ENCODE results near the gene NID2. TPM values are rescaled to one million over a fixed set of nuclear protein-coding genes. Genes with fewer than 3 reads are reported as not detected.

Gene NID2
- total RNA-seq, 1 experiment from 2014 or later: 12.6 TPM

DNA sequence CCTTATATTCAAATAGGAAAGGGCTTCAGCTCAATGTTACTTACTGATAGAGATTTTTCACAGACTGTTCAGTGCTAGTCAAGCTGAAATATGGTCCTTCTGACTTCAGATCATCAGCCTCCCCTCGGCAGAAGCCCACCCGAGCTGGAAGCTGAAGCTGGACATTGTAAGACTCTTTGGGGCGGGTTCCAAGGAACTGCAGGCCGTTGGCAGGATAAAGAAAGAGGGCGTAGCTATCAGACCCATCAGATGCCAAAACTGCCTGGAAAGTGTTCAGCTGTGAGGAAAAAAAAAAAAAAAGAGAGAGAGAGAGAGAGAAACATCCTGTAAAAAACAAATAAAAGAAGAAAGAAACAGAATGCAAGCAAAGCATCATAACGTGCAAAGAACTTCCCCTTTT, 8.8 kb downstream of the NID2 start:
- Histone ChIP-seq H3K27me3 (replicated peaks; ENCODE audit: insufficient read depth, low read depth, low read length, poor library complexity) (no peaks in the 10 kb centered on the region), H3K9me3 (ENCODE audit: low read depth, low read length, poor library complexity, severe bottlenecking) (no peaks in the 10 kb centered on the region), H3K36me3 (ENCODE audit: insufficient read depth, low read length, poor library complexity, severe bottlenecking) (no peaks in the 10 kb centered on the region), H3K27ac (ENCODE audit: low read depth, low read length, poor library complexity, severe bottlenecking) (no peak overlapping the region), H3K4me1 (ENCODE audit: insufficient read depth, low read length, poor library complexity, severe bottlenecking) (peaks cover 28% of the 10 kb centered on the region), H3K4me3 (ENCODE audit: low read depth, low read length, poor library complexity, severe bottlenecking) (no peak overlapping the region)
- POLR2A ChIA-PET (ENCODE audit: low non-redundant PET): no interaction called here
- BruUV-seq (replicated peaks): no TSS peak
- TF ChIP-seq EZH2 (IDR thresholded peaks at IDR 0.05; ENCODE audit: borderline replicate concordance, low read depth, low read length, poor library complexity, severe bottlenecking): no peak
- TF ChIP-seq, protein P1, sequence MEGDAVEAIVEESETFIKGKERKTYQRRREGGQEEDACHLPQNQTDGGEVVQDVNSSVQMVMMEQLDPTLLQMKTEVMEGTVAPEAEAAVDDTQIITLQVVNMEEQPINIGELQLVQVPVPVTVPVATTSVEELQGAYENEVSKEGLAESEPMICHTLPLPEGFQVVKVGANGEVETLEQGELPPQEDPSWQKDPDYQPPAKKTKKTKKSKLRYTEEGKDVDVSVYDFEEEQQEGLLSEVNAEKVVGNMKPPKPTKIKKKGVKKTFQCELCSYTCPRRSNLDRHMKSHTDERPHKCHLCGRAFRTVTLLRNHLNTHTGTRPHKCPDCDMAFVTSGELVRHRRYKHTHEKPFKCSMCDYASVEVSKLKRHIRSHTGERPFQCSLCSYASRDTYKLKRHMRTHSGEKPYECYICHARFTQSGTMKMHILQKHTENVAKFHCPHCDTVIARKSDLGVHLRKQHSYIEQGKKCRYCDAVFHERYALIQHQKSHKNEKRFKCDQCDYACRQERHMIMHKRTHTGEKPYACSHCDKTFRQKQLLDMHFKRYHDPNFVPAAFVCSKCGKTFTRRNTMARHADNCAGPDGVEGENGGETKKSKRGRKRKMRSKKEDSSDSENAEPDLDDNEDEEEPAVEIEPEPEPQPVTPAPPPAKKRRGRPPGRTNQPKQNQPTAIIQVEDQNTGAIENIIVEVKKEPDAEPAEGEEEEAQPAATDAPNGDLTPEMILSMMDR (conservative IDR thresholded peaks at IDR 0.05; ENCODE audit: low read depth, low read length): no peak
- CTCF ChIA-PET: no interaction called here
- intact Hi-C loops (cut with micrococcal nuclease; ENCODE audit: unreplicated experiment): no loop called here
- DNase-seq (ENCODE audit: low spot score): no peak

DNA sequence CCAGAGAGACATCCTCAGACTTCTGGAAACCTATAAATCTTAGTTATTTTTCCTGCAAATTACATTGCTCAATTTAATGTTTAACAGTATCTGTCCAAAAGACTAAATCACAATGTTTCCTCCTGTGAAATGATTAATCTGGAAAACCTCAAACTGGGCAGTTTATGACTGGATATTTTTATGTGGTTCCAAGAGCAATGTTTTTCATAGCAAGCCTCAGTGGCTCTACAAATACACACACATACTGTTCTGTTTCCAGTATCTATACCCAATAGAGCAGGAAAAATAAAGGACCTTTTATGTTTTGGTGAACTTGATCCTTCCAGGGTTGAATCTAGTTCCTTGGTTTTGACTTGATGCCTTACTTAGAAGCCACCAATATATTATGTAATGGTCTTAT, 9.2 kb downstream of the NID2 start:
- no peak overlapping the region for H3K27ac ChIP-seq (ENCODE audit: low read depth, low read length, poor library complexity, severe bottlenecking)
- no peak for TF ChIP-seq EZH2 (IDR thresholded peaks at IDR 0.05; ENCODE audit: borderline replicate concordance, low read depth, low read length, poor library complexity, severe bottlenecking)
- no peak overlapping the region for H3K4me3 ChIP-seq (ENCODE audit: low read depth, low read length, poor library complexity, severe bottlenecking)
- CTCF ChIA-PET: no interaction called here
- no peaks in the 10 kb centered on the region for H3K36me3 ChIP-seq (ENCODE audit: insufficient read depth, low read length, poor library complexity, severe bottlenecking)
- POLR2A ChIA-PET (ENCODE audit: low non-redundant PET): no interaction called here
- BruUV-seq (replicated peaks): no TSS peak
- no peak for DNase-seq (ENCODE audit: low spot score)
- H3K4me1 ChIP-seq (ENCODE audit: insufficient read depth, low read length, poor library complexity, severe bottlenecking): peaks cover 28% of the 10 kb centered on the region
- intact Hi-C loops (cut with micrococcal nuclease; ENCODE audit: unreplicated experiment): no loop called here
- H3K27me3 ChIP-seq (replicated peaks; ENCODE audit: insufficient read depth, low read depth, low read length, poor library complexity): no peaks in the 10 kb centered on the region
- no peaks in the 10 kb centered on the region for H3K9me3 ChIP-seq (ENCODE audit: low read depth, low read length, poor library complexity, severe bottlenecking)

DNA sequence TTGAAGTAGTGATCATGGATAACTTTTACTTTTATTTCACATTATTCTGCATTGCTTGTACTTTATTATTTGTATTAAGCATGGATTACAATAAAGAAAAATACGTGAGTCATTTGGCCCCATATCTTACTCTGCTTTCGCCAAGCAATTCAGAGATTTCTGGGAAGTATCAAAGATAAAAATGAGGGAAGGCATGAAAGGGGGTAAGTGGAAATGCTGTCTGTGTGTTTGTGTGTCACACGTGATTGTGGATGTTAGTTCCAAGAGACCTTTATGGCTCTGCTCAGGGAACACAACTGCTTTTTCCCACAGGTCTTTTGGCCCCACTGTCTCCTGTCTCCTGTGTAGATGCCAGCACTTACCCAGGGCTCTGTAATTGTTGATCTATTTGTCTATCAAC, 10.5 kb downstream of the NID2 start:
- Histone ChIP-seq H3K27ac (ENCODE audit: low read depth, low read length, poor library complexity, severe bottlenecking) (no peak overlapping the region), H3K9me3 (ENCODE audit: low read depth, low read length, poor library complexity, severe bottlenecking) (no peaks in the 10 kb centered on the region), H3K27me3 (replicated peaks; ENCODE audit: insufficient read depth, low read depth, low read length, poor library complexity) (no peaks in the 10 kb centered on the region), H3K4me3 (ENCODE audit: low read depth, low read length, poor library complexity, severe bottlenecking) (no peak overlapping the region), H3K4me1 (ENCODE audit: insufficient read depth, low read length, poor library complexity, severe bottlenecking) (peaks cover 22% of the 10 kb centered on the region), H3K36me3 (ENCODE audit: insufficient read depth, low read length, poor library complexity, severe bottlenecking) (peaks cover 4% of the 10 kb centered on the region)
- no TSS peak for BruUV-seq (replicated peaks)
- TF ChIP-seq, protein P1 (conservative IDR thresholded peaks at IDR 0.05; ENCODE audit: low read depth, low read length): no peak
- TF ChIP-seq EZH2 (IDR thresholded peaks at IDR 0.05; ENCODE audit: borderline replicate concordance, low read depth, low read length, poor library complexity, severe bottlenecking): no peak
- intact Hi-C loops (cut with micrococcal nuclease; ENCODE audit: unreplicated experiment): no loop called here
- CTCF ChIA-PET: no interaction called here
- POLR2A ChIA-PET (ENCODE audit: low non-redundant PET): no interaction called here
- DNase-seq (ENCODE audit: low spot score): no peak

DNA sequence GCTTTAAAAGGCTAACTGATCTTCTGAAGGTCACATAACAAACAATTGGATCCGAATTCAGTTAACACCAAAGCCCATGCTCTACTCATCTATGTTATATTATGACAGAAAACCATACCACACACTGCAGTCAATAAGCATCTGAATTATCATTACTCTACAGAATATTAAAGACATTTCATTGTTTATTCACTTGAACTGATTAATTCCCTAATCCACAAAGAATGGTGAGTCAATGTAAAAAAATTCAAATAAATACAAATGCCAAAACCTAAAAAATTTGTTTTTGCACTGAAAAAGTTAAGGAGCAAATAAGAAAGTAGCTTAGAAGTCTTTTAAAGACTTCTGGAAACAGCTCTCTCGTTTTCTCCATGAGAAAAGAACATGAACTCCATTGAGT, 13.7 kb downstream of the NID2 start:
- BruUV-seq (replicated peaks): no TSS peak
- H3K27ac ChIP-seq (ENCODE audit: low read depth, low read length, poor library complexity, severe bottlenecking): no peak overlapping the region
- H3K36me3 ChIP-seq (ENCODE audit: insufficient read depth, low read length, poor library complexity, severe bottlenecking): peaks cover 7% of the 10 kb centered on the region
- H3K9me3 ChIP-seq (ENCODE audit: low read depth, low read length, poor library complexity, severe bottlenecking): no peaks in the 10 kb centered on the region
- ChIA-PET CTCF (no interaction called here), POLR2A (ENCODE audit: low non-redundant PET) (no interaction called here)
- no peak overlapping the region for H3K4me3 ChIP-seq (ENCODE audit: low read depth, low read length, poor library complexity, severe bottlenecking)
- no peaks in the 10 kb centered on the region for H3K27me3 ChIP-seq (replicated peaks; ENCODE audit: insufficient read depth, low read depth, low read length, poor library complexity)
- peaks cover 14% of the 10 kb centered on the region for H3K4me1 ChIP-seq (ENCODE audit: insufficient read depth, low read length, poor library complexity, severe bottlenecking)
- intact Hi-C loops (cut with micrococcal nuclease; ENCODE audit: unreplicated experiment): no loop called here
- no peak for TF ChIP-seq EZH2 (IDR thresholded peaks at IDR 0.05; ENCODE audit: borderline replicate concordance, low read depth, low read length, poor library complexity, severe bottlenecking)
- TF ChIP-seq, protein P1 (conservative IDR thresholded peaks at IDR 0.05; ENCODE audit: low read depth, low read length): no peak
- no peak for DNase-seq (ENCODE audit: low spot score)

Data from A673 (cell line).